Measurements from ENCODE around the gene RRP12. TPM values are rescaled to one million over a fixed set of nuclear protein-coding genes. Genes with fewer than 3 reads are reported as not detected.

Gene RRP12, protein sequence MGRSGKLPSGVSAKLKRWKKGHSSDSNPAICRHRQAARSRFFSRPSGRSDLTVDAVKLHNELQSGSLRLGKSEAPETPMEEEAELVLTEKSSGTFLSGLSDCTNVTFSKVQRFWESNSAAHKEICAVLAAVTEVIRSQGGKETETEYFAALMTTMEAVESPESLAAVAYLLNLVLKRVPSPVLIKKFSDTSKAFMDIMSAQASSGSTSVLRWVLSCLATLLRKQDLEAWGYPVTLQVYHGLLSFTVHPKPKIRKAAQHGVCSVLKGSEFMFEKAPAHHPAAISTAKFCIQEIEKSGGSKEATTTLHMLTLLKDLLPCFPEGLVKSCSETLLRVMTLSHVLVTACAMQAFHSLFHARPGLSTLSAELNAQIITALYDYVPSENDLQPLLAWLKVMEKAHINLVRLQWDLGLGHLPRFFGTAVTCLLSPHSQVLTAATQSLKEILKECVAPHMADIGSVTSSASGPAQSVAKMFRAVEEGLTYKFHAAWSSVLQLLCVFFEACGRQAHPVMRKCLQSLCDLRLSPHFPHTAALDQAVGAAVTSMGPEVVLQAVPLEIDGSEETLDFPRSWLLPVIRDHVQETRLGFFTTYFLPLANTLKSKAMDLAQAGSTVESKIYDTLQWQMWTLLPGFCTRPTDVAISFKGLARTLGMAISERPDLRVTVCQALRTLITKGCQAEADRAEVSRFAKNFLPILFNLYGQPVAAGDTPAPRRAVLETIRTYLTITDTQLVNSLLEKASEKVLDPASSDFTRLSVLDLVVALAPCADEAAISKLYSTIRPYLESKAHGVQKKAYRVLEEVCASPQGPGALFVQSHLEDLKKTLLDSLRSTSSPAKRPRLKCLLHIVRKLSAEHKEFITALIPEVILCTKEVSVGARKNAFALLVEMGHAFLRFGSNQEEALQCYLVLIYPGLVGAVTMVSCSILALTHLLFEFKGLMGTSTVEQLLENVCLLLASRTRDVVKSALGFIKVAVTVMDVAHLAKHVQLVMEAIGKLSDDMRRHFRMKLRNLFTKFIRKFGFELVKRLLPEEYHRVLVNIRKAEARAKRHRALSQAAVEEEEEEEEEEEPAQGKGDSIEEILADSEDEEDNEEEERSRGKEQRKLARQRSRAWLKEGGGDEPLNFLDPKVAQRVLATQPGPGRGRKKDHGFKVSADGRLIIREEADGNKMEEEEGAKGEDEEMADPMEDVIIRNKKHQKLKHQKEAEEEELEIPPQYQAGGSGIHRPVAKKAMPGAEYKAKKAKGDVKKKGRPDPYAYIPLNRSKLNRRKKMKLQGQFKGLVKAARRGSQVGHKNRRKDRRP (N-terminal part only)
- 10 to 100 TPM; 30.9 to 35.6 TPM for total RNA-seq

DNA sequence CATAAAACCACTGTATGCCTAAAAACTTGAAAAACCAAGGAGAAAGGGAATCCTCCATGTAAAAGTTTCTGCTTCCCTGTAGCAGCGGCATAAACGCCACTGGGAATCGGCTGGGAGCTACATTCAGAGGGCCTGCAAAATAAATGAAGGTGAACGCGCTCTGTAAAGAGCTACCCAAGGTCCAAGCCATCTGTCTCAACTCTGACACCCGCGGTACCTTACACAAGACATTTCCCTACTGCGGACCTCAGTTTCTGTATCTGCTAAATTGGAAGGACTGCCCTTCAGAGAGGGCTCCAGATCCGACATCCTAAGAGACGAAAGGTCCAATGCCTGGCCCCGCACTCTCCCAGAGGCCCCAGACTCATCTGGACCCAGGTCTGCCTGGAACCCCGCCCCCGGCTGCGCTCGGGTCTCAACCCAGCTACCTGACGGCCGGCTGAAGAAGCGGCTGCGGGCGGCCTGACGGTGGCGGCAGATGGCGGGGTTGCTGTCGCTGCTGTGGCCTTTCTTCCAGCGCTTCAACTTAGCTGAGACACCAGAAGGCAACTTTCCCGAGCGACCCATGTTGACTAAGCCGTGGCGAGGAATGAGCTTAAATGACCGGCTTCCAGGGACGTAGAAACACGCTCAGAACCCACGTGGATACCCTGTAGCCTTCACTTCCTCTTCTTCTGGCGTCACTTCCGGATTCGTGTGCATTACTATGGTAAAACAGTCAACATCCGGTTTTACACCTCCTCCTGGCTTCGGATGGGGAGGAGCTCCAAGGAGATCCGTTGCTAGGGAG lies at the start of gene RRP12:
RRP12 (minus strand) TSS at position 676 of the 790 bp plus-strand sequence; CDS start at position 567, 109 bp downstream.
- DNase-seq (peak; percentile 95), ATAC-seq (peak; percentile 87)
- ChIA-PET CTCF (interaction anchor here (0.7 to 4.9 kb wide), 19 partner anchors 8 to 328 kb away, joined by 3 to 39 read pairs (median 3); partner anchors contain the start of genes ANKRD2 and UBTD1), POLR2A (interaction anchor here (0.5 to 2.6 kb wide), 13 partner anchors 9 to 122 kb away, joined by 3 to 10 read pairs (median 3); partner anchors contain the start of gene FRAT1)
- H3K27ac Mint-ChIP-seq = peak within 1 kb of the TSS; percentile 96
- peak within 1 kb of the TSS; percentile 95 for H3K4me3 Mint-ChIP-seq
- peaks cover 6% of the 10 kb centered on the region for H3K36me3 Mint-ChIP-seq (ENCODE audit: low read depth)
- peaks cover 19% of the 10 kb centered on the region for H3K4me1 Mint-ChIP-seq (ENCODE audit: low read depth)
- H3K27me3 Mint-ChIP-seq (ENCODE audit: low read depth) = no peaks in the 10 kb centered on the region
- no peaks in the 10 kb centered on the region for H3K9me3 Mint-ChIP-seq (ENCODE audit: insufficient read depth)

DNA sequence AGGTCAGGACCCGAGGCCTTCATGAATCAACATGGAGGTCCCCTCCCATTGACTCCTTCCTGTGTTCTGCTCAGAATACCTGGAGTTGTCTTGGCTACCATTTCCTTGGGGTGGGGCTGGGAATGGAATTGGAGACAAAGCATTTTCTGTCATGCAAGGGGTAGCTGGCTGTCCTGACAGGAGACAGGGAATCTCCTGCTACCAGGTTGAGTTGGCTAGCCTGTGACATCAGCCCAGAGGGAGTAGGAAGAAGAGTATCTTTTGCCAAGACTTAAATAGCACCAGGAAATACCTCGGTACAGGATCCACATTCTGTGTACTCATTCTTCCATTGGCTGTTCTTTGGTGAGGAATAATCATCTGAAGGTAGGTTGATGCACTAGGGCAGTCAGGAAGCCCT lies 49.7 kb upstream of the RRP12 start:
- Mint-ChIP-seq H3K27ac (no peak overlapping the region), H3K4me1 (ENCODE audit: low read depth) (peaks cover 36% of the 10 kb centered on the region), H3K9me3 (ENCODE audit: insufficient read depth) (no peaks in the 10 kb centered on the region), H3K4me3 (no peak overlapping the region), H3K36me3 (ENCODE audit: low read depth) (peaks cover 34% of the 10 kb centered on the region), H3K27me3 (ENCODE audit: low read depth) (no peaks in the 10 kb centered on the region)
- ATAC-seq = no peak
- ChIA-PET POLR2A (interaction anchor here (0.6 kb wide), 1 partner anchor 169 kb away, joined by 3 read pairs; no protein-coding TSS in a partner anchor), CTCF (no interaction called here)
- no peak for DNase-seq

DNA sequence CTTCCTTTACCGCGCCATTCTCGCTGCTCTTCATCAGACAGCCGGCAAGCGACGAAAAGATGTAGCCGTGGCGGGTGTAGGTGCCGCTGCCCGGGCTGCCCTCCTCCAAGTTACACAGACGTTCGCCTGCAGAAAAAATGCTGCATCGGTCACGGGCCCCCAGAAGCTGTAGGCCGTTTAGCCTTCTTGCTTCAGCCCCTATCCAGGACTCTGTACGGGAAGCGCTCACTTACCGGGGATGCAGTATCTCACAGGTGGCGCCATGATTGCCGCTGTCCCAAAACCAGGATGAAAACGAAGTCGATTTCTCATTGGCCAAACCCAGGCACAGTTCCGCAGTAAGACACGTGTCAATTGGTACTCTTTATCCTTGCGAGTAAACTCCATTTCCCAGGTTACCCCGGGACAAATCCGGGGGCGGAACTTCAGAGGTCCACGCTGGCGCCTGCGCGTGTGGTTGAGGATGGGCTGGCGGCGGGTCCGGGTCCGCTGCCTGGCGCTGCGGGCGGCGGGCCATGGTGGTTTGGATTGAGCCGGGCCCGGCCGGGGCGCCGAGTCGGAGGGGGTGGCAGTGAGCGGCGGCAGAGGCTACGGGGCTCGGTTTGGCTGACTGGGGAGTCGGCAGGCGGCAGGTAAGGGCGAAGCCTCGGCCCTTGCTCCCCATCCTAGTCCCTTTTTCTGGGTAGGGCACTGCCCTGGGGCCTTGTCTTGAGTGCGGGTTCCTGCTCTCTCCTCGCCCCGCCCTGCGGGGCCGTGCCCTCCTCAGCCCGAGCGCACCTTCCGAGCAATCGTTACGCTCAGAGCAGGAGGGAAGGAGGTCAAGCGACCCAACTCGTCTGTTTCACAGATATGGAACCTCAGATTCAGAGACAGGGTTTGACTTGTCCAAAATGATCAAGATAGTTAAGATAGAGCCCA lies 44.8 kb upstream of the RRP12 start, which contains the start of the genes EXOSC1 and ZDHHC16:
EXOSC1 (minus strand) TSS at position 285 of the 918 bp plus-strand sequence; CDS start at position 264, 21 bp downstream.
ZDHHC16 (plus strand) TSS at position 454 of the 918 bp plus-strand sequence. CDS start 5,501 bp downstream, outside the sequence.
- CTCF ChIA-PET = interaction anchor here (1.1 to 1.7 kb wide), 5 partner anchors 9 to 45 kb away, joined by 3 to 5 read pairs (median 3); no protein-coding TSS in a partner anchor
- ATAC-seq = peak; percentile 98
- Mint-ChIP-seq H3K4me3 (peak within 1 kb of the TSS; percentile 98), H3K4me1 (ENCODE audit: low read depth) (peaks cover 40% of the 10 kb centered on the region), H3K27me3 (ENCODE audit: low read depth) (no peaks in the 10 kb centered on the region), H3K9me3 (ENCODE audit: insufficient read depth) (no peaks in the 10 kb centered on the region), H3K36me3 (ENCODE audit: low read depth) (peaks cover 22% of the 10 kb centered on the region), H3K27ac (peak within 1 kb of the TSS; percentile 92)
- POLR2A ChIA-PET = interaction anchor here (0.5 to 1.5 kb wide), 3 partner anchors 32 to 185 kb away, joined by 3 to 4 read pairs (median 3); no protein-coding TSS in a partner anchor
- peak; percentile 94 for DNase-seq

DNA sequence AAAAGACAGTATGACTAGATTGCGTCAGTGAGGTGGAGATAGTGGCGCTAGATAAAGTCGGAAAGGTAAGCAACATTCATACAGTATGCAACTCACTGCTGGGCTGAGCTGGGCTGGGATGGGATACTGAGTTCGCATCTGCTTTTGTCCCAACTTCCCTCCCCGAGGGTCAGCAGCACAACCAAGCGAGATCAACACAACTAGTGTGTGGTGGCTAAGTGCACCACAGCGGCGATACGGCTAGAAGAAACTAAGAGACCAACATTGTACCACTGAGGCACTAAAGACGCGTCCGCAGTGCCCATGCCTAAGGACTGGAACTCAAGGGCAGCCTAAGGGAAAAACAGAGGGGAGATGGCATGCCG lies 44.2 kb upstream of the RRP12 start:
- DNase-seq (no peak), ATAC-seq (peak; percentile 2)
- Mint-ChIP-seq H3K4me1 (ENCODE audit: low read depth) (peaks cover 40% of the 10 kb centered on the region), H3K27ac (peak overlapping the region; percentile 92), H3K27me3 (ENCODE audit: low read depth) (no peaks in the 10 kb centered on the region), H3K36me3 (ENCODE audit: low read depth) (peaks cover 19% of the 10 kb centered on the region), H3K4me3 (peak overlapping the region; percentile 98), H3K9me3 (ENCODE audit: insufficient read depth) (no peaks in the 10 kb centered on the region)
- ChIA-PET POLR2A (interaction anchor here (0.5 to 1.5 kb wide), 2 partner anchors 31 to 37 kb away, joined by 3 to 4 read pairs; no protein-coding TSS in a partner anchor), CTCF (interaction anchor here (0.8 to 1.7 kb wide), 8 partner anchors 9 to 45 kb away, joined by 3 to 9 read pairs (median 4); no protein-coding TSS in a partner anchor)

DNA sequence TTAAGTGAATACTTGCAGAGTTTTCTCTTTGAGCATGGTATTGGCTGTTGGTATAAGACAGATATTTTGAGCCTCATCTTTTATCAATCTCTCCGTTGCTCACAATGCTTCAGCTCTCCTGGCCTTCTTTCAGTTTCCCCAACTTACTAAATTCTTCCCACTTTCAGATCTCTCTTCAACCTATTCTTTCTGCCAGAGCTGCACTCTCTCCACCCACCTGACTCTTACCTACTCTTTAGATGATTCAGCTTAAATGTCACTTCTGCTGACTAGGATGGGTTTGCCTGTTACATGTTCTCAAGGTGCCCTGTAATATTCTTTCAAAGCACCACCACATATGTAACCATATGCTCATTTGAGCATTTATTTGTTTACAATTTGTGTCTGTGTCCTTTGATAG lies 43.1 kb upstream of the RRP12 start:
- peaks cover 40% of the 10 kb centered on the region for H3K4me1 Mint-ChIP-seq (ENCODE audit: low read depth)
- H3K36me3 Mint-ChIP-seq (ENCODE audit: low read depth) = peaks cover 24% of the 10 kb centered on the region
- H3K9me3 Mint-ChIP-seq (ENCODE audit: insufficient read depth) = no peaks in the 10 kb centered on the region
- DNase-seq = no peak
- no peak for ATAC-seq
- ChIA-PET POLR2A (interaction anchor here (1.5 kb wide), 1 partner anchor 30 kb away, joined by 4 read pairs; no protein-coding TSS in a partner anchor), CTCF (interaction anchor here (1.0 to 1.7 kb wide), 7 partner anchors 8 to 43 kb away, joined by 3 to 9 read pairs (median 3); no protein-coding TSS in a partner anchor)
- H3K27me3 Mint-ChIP-seq (ENCODE audit: low read depth) = no peaks in the 10 kb centered on the region
- no peak overlapping the region for H3K27ac Mint-ChIP-seq
- H3K4me3 Mint-ChIP-seq = peak overlapping the region; percentile 9

DNA sequence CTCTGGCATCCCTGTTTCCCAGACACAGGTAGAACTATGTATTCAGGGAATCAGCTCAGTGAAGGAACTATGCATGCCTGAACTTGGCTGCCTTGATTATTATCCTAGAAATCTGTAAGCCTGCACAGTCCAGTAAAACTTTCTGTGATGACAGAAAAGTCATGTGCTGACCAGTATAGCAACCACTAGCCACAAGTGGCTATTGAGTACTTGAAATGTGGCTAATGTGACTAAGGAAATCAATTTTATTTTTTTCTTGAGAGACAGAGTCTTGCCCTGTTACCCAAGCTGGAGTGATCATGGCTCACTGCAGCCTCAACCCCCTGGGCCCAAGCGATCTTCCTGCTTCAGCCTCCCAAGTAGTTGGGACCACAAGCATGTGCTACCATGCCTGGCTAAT lies 41.1 kb upstream of the RRP12 start:
- no peaks in the 10 kb centered on the region for H3K9me3 Mint-ChIP-seq (ENCODE audit: insufficient read depth)
- H3K4me3 Mint-ChIP-seq = no peak overlapping the region
- DNase-seq (no peak), ATAC-seq (no peak)
- H3K27ac Mint-ChIP-seq = no peak overlapping the region
- CTCF ChIA-PET = interaction anchor here (1.2 to 1.6 kb wide), 2 partner anchors 12 to 36 kb away, joined by 5 read pairs; no protein-coding TSS in a partner anchor
- H3K27me3 Mint-ChIP-seq (ENCODE audit: low read depth) = no peaks in the 10 kb centered on the region
- peaks cover 24% of the 10 kb centered on the region for H3K4me1 Mint-ChIP-seq (ENCODE audit: low read depth)
- peaks cover 37% of the 10 kb centered on the region for H3K36me3 Mint-ChIP-seq (ENCODE audit: low read depth)
- POLR2A ChIA-PET = no interaction called here

DNA sequence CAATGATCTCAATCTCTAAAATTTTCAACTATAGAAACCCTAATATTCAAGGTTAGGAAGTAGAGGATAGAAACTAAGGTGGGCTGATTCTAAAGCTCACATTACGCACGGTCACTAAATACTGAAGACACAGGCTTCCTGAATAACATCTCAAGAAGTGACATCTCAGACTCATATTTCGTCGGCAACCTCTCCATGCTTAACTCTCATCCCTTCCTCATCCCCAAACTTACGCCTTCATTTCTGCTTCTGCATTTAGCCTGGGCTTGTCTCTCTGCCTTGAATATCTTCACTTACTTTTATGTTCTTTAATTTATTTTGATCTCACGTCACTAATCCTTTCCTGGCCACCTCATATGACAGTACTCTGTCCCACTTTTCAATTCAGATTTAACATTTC lies 34.1 kb upstream of the RRP12 start:
- ATAC-seq (no peak), DNase-seq (no peak)
- Mint-ChIP-seq H3K4me1 (ENCODE audit: low read depth) (peaks cover 3% of the 10 kb centered on the region), H3K36me3 (ENCODE audit: low read depth) (peaks cover 67% of the 10 kb centered on the region), H3K27me3 (ENCODE audit: low read depth) (no peaks in the 10 kb centered on the region), H3K9me3 (ENCODE audit: insufficient read depth) (no peaks in the 10 kb centered on the region), H3K4me3 (no peak overlapping the region), H3K27ac (no peak overlapping the region)
- POLR2A ChIA-PET = no interaction called here
- CTCF ChIA-PET = interaction anchor here (1.0 to 1.5 kb wide), 2 partner anchors 9 to 27 kb away, joined by 3 to 4 read pairs; no protein-coding TSS in a partner anchor

DNA sequence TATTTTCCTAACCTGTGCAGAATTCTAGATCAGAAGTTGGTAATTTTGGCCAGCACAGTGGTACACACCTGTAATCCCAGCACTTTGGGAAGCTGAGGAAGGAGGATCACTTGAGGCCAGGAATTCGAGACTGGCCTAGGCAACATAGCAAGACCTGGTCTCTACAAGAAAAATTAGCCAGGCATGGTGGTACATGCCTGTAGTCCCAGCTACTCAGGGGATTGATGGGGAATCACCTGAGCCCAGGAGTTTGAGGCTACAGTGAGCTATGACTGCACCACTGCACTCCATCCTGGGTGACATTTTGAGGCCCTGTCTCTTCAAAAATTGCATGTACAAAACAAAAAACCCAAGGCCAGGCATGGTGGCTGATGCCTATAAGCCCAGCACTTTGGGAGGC lies 33.4 kb upstream of the RRP12 start:
- ChIA-PET CTCF (interaction anchor here (0.7 to 1.5 kb wide), 3 partner anchors 10 to 27 kb away, joined by 3 to 4 read pairs (median 4); no protein-coding TSS in a partner anchor), POLR2A (interaction anchor here (0.6 kb wide), 1 partner anchor 40 kb away, joined by 3 read pairs; no protein-coding TSS in a partner anchor)
- Mint-ChIP-seq H3K4me1 (ENCODE audit: low read depth) (peaks cover 4% of the 10 kb centered on the region), H3K9me3 (ENCODE audit: insufficient read depth) (no peaks in the 10 kb centered on the region), H3K27ac (peak overlapping the region; percentile 45), H3K36me3 (ENCODE audit: low read depth) (peaks cover 69% of the 10 kb centered on the region), H3K4me3 (no peak overlapping the region), H3K27me3 (ENCODE audit: low read depth) (no peaks in the 10 kb centered on the region)
- DNase-seq = no peak
- no peak for ATAC-seq

DNA sequence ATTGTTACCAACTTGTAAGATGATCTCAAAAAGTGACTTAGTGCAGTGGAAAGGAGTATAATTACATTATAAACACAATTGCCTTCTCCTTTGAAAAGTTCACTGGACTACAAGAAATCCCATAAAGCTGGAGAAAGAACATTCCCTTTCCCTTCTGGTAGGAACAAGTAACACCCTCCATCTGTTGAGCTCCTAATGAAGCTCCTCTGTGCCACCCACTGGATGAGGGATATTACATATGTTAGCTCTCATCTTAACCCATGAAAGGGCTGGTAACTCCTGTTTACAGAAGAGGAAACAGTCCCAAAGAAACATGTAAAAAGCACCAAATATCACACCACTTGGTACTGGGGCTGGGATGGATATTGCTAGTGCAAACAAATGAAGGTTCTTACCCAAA lies 32.9 kb upstream of the RRP12 start:
- Mint-ChIP-seq H3K4me1 (ENCODE audit: low read depth) (peaks cover 9% of the 10 kb centered on the region), H3K27ac (peak overlapping the region; percentile 40), H3K9me3 (ENCODE audit: insufficient read depth) (no peaks in the 10 kb centered on the region), H3K4me3 (no peak overlapping the region), H3K27me3 (ENCODE audit: low read depth) (no peaks in the 10 kb centered on the region), H3K36me3 (ENCODE audit: low read depth) (peaks cover 70% of the 10 kb centered on the region)
- no peak for DNase-seq
- peak; percentile 10 for ATAC-seq
- CTCF ChIA-PET = interaction anchor here (0.7 to 1.5 kb wide), 3 partner anchors 11 to 26 kb away, joined by 4 read pairs; no protein-coding TSS in a partner anchor
- POLR2A ChIA-PET = interaction anchor here (0.6 kb wide), 2 partner anchors 40 to 63 kb away, joined by 3 read pairs; no protein-coding TSS in a partner anchor

Measured in activated CD8-positive, alpha-beta T cell treated with anti-CD3 and anti-CD28 coated beads, Interleukin-2, amount 10 ng/mL, durations not matched to agents 7 days and 5 days (primary cell).